ENCODE data around the gene TMEM184B. TPM values are rescaled to one million over a fixed set of nuclear protein-coding genes. Genes with fewer than 3 reads are reported as not detected.

The TMEM184B gene
- total and polyA plus RNA-seq, 10 of the 15 experiments (the other 5 are each of a cell fraction or from before 2014, with no cell fraction given), result 0.56 to 22.4 (median 7.9) TPM

DNA sequence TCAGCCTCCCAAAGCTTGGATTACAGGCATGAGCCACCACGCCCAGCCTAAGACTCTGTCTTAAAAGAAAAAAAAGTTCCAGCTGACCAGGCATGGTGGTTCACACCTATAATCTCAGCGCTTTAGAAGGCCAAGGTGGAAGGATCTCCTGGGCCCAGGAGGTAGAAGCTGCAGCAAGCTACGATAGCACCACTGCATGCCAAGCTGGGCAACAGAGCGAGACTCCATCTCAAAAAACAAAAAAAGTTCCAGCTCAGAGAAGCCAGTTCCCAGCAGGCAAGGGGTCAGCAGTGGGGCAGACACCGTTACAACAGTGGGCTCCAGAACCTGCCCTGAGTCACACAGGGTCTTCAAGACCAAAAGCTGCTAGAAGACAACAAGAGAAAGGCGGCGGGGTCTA is 3.3 kb downstream of the TMEM184B start:
- CTCF ChIA-PET, result interaction anchor here (0.6 to 0.9 kb wide), 2 partner anchors 9 to 85 kb away, joined by 3 read pairs; no protein-coding TSS in a partner anchor
- H3K27ac ChIP-seq (ENCODE audit: control insufficient read depth, insufficient read depth), result no peak overlapping the region
- no peak overlapping the region for H3K9ac ChIP-seq (ENCODE audit: control insufficient read depth, insufficient read depth, low read length)
- ATAC-seq (no peak), DNase-seq (ENCODE audit: low read depth, low spot score) (no peak), FAIRE-seq (no peak)
- no peaks in the 10 kb centered on the region; a peak in 1 of 4 replicates for H3K36me3 ChIP-seq (ENCODE audit: control insufficient read depth in 2 of 2, insufficient read depth in 2 of 2, low read length in 1 of 2)
- SMC1A ChIA-PET (ENCODE audit: uncharacterized antibody, unreplicated experiment), result interaction anchor here (1.0 kb wide), 1 partner anchor 9 kb away, joined by 3 read pairs; no protein-coding TSS in a partner anchor
- TF ChIP-seq MYB (IDR thresholded peaks at IDR 0.05; ENCODE audit: borderline replicate concordance, low read depth, low read length), result no peak
- no peak for TF ChIP-seq CREB1 (IDR thresholded peaks at IDR 0.05; ENCODE audit: low read depth)
- no peak for TF ChIP-seq WRNIP1 (IDR thresholded peaks at IDR 0.05; ENCODE audit: borderline replicate concordance, low read depth, low read length)
- no peak for TF ChIP-seq POLR2AphosphoS5 (IDR thresholded peaks at IDR 0.05; ENCODE audit: low read length)
- no peak for TF ChIP-seq FOXM1 (IDR thresholded peaks at IDR 0.05; ENCODE audit: low read depth, low read length)
- TF ChIP-seq, protein P1, sequence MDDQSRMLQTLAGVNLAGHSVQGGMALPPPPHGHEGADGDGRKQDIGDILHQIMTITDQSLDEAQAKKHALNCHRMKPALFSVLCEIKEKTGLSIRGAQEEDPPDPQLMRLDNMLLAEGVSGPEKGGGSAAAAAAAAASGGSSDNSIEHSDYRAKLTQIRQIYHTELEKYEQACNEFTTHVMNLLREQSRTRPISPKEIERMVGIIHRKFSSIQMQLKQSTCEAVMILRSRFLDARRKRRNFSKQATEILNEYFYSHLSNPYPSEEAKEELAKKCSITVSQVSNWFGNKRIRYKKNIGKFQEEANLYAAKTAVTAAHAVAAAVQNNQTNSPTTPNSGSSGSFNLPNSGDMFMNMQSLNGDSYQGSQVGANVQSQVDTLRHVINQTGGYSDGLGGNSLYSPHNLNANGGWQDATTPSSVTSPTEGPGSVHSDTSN (IDR thresholded peaks at IDR 0.05; ENCODE audit: insufficient replicate concordance, low read depth, low read length), result no peak
- no peak for TF ChIP-seq CREM (IDR thresholded peaks at IDR 0.05; ENCODE audit: low read depth)
- in situ Hi-C loops (cut with MboI), result no loop called here
- H3K4me3 ChIP-seq, result no peak overlapping the region
- no peaks in the 10 kb centered on the region for H3K9me3 ChIP-seq (replicated peaks; ENCODE audit: control insufficient read depth, insufficient read depth, low read length)
- POLR2A ChIA-PET, result interaction anchor here (1.2 kb wide), 1 partner anchor 9 kb away, joined by 4 read pairs; no protein-coding TSS in a partner anchor
- H4K20me1 ChIP-seq (ENCODE audit: control insufficient read depth, insufficient read depth), result no peaks in the 10 kb centered on the region
- intact Hi-C loops (cut with micrococcal nuclease; ENCODE audit: unreplicated experiment), result no loop called here
- H3K4me1 ChIP-seq (ENCODE audit: control insufficient read depth, insufficient read depth, low read length), result peaks cover 16% of the 10 kb centered on the region
- peaks cover 14% of the 10 kb centered on the region for H3K79me2 ChIP-seq (ENCODE audit: control insufficient read depth, insufficient read depth, low read length)
- no peaks in the 10 kb centered on the region for H3K27me3 ChIP-seq (replicated peaks in 1 of 2; ENCODE audit: control insufficient read depth in 2 of 2, insufficient read depth in 2 of 2, low read length in 1 of 2)
- no TSS peak for BruUV-seq (replicated peaks)
- H2AFZ ChIP-seq (ENCODE audit: control insufficient read depth, low read depth, low read length), result no peak overlapping the region
- H3K4me2 ChIP-seq (ENCODE audit: control insufficient read depth, insufficient read depth), result no peak overlapping the region
- RAD21 ChIA-PET (ENCODE audit: unreplicated experiment), result no interaction called here
- 75% methylated on average over 7 of the region's 7 CpGs for WGBS (ENCODE audit: insufficient coverage, insufficient replicate concordance, low lambda C conversion rate, missing lambda C conversion rate)

Data from GM12878 (cell line).